ENCODE data around the gene SPACA5B.

GRCh38 chrX:48107717-48108116 lies 22.7 kb upstream of the SPACA5B start:
- no peak for TF ChIP-seq ZNF274 (IDR thresholded peaks at IDR 0.05; ENCODE audit: low read depth, low read length)
- no peak for TF ChIP-seq SUZ12 (IDR thresholded peaks at IDR 0.05; ENCODE audit: extremely low read depth, insufficient read depth, insufficient read length)
- no peak for TF ChIP-seq YY1 (IDR thresholded peaks at IDR 0.05; ENCODE audit: insufficient read depth, insufficient read length)
